Psoas muscle (tissue), 8 donors: ENCODE measurements around the gene SLC35B2. TPM values are rescaled to one million over a fixed set of nuclear protein-coding genes. Genes with fewer than 3 reads are reported as not detected.

Experiments
- ATAC-seq, 4 donors: fragments of 200-7000 bp; cut with Tn5 transposase; one replicate each; pipeline ENCODE4 v1.9.1; 2020; ENCODE audit warnings: moderate library complexity in 3 of 4, mild to moderate bottlenecking in 2 of 4
- DNase-seq, 2 donors: peaks; one replicate each; pipeline ENCODE4 v3.0.0-alpha.2; 2020
- H3K27ac ChIP-seq: fragments of 200-600 bp; one replicate; pipeline ENCODE4 v1.8.0; 2022
- H3K27me3 ChIP-seq, 3 donors: fragments of 200-600 bp in 1 of 3; one replicate each; pipeline versions ENCODE4 v1.6.1 to v1.8.0; 2013 to 2022; ENCODE audit warnings: low read length in 2 of 3, mild to moderate bottlenecking in 2 of 3, moderate library complexity in 1 of 3; ENCODE audit not compliant: insufficient read depth in 3 of 3
- H3K36me3 ChIP-seq, 2 donors: fragments of 200-600 bp in 1 of 2; one replicate each; pipeline versions ENCODE4 v1.6.1 to v1.8.0; 2013 to 2022; ENCODE audit warnings: low read depth in 1 of 2, mild to moderate bottlenecking in 1 of 2, moderate library complexity in 1 of 2; ENCODE audit not compliant: insufficient read depth in 1 of 2
- H3K4me1 ChIP-seq: fragments of 200-600 bp; one replicate; pipeline ENCODE4 v1.8.0; 2022
- H3K4me3 ChIP-seq: fragments of 200-600 bp; one replicate; pipeline ENCODE4 v1.8.0; 2022; ENCODE audit warnings: mild to moderate bottlenecking
- H3K9me3 ChIP-seq: fragments of 200-600 bp; one replicate; pipeline ENCODE4 v1.8.0; 2022
- WGBS, 3 donors: extraction: QIAGEN DNeasy Blood & Tissue Kit; methylation state at CpG; one replicate each; pipeline versions ENCODE4 v1.1.6 to v1.1.7; 2013; 5-methylcytosine and 5-hydroxymethylcytosine counted together
- intact Hi-C, 2 donors: fragments of 100-400 bp; cut with DNase I; formaldehyde crosslinking; loops; one replicate each; pipeline versions ENCODE4 v1.11.0 to v1.14.2; 2022
- polyA plus RNA-seq, 3 donors: library from polyadenylated mRNA; stranded (reverse); fragments of 200-250 nt; gene quantifications; one replicate each; pipeline ENCODE4 v1.2.3, GENCODE V29; 2013
- total RNA-seq, 4 donors: library from RNA; stranded (reverse); fragmentation: NEBNext Ultra II Directional in 2 of 4; extraction: Animal tissue kit (Norgen Biotek cat#: 25700) in 2 of 4; gene quantifications; one replicate each; pipeline versions ENCODE4 v1.2.1 to v1.2.4, GENCODE V29; 2021 to 2023
- TF ChIP-seq, protein P1 (sequence below): fragments of 200-600 bp; IDR thresholded peaks from one replicate; pipeline ENCODE4 v1.8.0; 2022; ENCODE audit warnings: antibody characterized with exemption
- donor health status: healthy with polysubstance abuse.
- donor health status: DM: no; HTN: no; CAD: no; lungs with moderate emphysema.
- donor health status: Bipolar disorder and iron deficiency.
- donor health status: healthy.
- donor health status: DM: yes; HTN: yes; CAD: no.
- donor health status: DM: no; HTN: no; CAD: no.
- donor health status: DM: no; HTN: no; CAD: no.
- donor health status: DM: yes; HTN: yes; CAD: no.

Gene SLC35B2
- total and polyA plus RNA-seq, 7 donors, result 10.9 to 23.6 (median 20.8) TPM

DNA sequence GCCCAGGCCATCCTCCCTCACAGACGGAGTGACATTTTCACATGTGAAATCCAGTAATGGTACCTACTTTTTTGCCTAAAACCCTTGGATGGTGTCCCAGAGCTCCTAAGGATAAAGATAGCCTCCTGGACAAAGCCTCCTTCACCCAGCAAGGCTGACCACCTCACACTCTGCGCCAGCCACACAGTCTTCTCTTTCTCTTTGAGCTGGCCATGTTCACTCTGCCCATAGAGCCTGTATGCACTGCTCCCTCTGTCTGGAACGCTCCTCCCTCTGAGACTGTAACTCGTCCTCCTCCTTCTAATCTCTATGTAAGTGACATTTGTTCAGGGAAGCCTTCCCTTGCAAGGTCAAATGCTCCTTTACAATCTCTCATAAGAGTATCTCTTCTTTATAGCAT is 27.5 kb upstream of the SLC35B2 start:
- H3K27ac ChIP-seq, result no peak overlapping the region
- H3K4me3 ChIP-seq, result no peak overlapping the region
- ATAC-seq (no peak), DNase-seq (no peak)
- WGBS, 3 donors, result 60 to 65% (median 61%) methylated on average over 4 of the region's 4 CpGs
- H3K36me3 ChIP-seq, result no peaks in the 10 kb centered on the region
- intact Hi-C loops, result no loop called here
- no peaks in the 10 kb centered on the region for H3K4me1 ChIP-seq
- H3K27me3 ChIP-seq, result peaks cover 0 to 41% (median 8%) of the 10 kb centered on the region in 3 donors
- H3K9me3 ChIP-seq, result no peaks in the 10 kb centered on the region
- TF ChIP-seq, protein P1, sequence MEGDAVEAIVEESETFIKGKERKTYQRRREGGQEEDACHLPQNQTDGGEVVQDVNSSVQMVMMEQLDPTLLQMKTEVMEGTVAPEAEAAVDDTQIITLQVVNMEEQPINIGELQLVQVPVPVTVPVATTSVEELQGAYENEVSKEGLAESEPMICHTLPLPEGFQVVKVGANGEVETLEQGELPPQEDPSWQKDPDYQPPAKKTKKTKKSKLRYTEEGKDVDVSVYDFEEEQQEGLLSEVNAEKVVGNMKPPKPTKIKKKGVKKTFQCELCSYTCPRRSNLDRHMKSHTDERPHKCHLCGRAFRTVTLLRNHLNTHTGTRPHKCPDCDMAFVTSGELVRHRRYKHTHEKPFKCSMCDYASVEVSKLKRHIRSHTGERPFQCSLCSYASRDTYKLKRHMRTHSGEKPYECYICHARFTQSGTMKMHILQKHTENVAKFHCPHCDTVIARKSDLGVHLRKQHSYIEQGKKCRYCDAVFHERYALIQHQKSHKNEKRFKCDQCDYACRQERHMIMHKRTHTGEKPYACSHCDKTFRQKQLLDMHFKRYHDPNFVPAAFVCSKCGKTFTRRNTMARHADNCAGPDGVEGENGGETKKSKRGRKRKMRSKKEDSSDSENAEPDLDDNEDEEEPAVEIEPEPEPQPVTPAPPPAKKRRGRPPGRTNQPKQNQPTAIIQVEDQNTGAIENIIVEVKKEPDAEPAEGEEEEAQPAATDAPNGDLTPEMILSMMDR, result no peak

DNA sequence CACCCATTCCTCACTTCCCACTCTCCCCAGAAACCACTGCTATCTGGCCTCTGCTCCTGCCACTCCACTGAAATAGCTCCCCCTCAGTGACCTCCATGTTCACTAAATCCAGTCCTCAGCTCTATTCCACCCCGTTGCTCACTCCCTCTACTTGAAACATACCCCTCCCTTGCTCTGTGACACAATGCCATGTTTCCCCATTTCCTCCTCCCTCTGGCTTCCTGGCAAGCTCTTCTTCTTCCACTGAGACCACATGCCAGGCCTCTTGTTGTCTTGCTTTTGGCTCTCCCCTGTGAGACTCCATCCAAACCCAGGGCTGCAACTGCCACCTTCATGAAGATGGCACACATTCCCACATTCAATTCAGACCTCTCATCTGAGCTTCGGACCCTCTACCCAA is 26.8 kb upstream of the SLC35B2 start:
- no peaks in the 10 kb centered on the region for H3K36me3 ChIP-seq
- intact Hi-C loops, result no loop called here
- H3K27ac ChIP-seq, result no peak overlapping the region
- ATAC-seq (no peak), DNase-seq (no peak)
- no peaks in the 10 kb centered on the region for H3K4me1 ChIP-seq
- TF ChIP-seq, protein P1, result no peak
- 43 to 61% (median 50%) methylated on average over 2 of the region's 2 CpGs for WGBS, 3 donors
- H3K27me3 ChIP-seq, result peaks cover 0 to 34% (median 8%) of the 10 kb centered on the region in 3 donors
- no peaks in the 10 kb centered on the region for H3K9me3 ChIP-seq
- no peak overlapping the region for H3K4me3 ChIP-seq

DNA sequence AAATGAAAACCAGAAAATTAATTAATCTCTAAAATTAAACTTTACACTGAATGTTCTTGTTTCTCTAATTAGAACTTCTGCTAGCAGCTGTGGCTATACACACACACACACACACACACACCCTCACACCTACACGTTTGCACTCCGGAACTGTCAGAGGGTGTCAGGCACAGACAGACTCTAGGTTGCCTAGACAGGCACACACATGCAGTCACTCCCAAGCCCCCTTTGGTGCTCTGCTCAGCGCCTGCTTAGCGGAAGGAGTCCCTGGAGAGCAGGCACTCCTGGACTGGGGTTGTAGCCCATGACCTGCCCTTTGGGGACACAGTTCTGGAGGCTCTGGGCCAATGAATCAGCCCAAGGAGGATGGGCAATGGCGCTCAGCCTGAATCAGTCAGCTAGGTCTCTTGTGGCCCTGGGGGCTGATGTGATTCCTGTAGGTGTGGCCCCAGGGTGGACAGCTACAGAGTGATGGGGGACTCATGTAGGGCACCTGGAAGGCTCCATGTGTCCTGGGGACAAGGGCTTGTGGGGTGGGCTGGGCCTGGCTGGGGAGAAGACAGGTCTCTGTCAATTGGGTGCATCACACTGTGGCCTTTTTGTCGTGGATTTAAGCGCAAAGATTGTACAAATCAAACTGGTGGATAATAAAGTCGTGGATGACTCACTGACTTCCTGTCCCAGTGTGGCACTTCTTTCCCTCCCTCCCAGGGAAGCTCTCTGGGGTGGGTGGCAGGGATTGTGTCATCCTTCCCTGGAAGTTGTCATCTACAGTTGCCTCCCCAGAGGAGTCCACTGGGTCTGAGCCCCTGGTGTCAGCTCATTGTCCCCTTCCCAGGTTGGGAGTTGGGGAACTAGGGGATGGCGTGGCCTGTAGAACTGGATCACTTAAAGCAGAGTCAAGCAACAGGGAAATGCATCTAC is 21.7 kb upstream of the SLC35B2 start:
- no peaks in the 10 kb centered on the region for H3K4me1 ChIP-seq
- no peaks in the 10 kb centered on the region for H3K36me3 ChIP-seq
- peaks cover 0 to 24% (median 8%) of the 10 kb centered on the region in 3 donors for H3K27me3 ChIP-seq
- WGBS, 3 donors, result 67 to 70% (median 70%) methylated on average over 9 of the region's 9 CpGs
- intact Hi-C loops, result no loop called here
- H3K4me3 ChIP-seq, result no peak overlapping the region
- no peak overlapping the region for H3K27ac ChIP-seq
- no peaks in the 10 kb centered on the region for H3K9me3 ChIP-seq
- TF ChIP-seq, protein P1, result no peak
- DNase-seq (no peak), ATAC-seq (no peak)

DNA sequence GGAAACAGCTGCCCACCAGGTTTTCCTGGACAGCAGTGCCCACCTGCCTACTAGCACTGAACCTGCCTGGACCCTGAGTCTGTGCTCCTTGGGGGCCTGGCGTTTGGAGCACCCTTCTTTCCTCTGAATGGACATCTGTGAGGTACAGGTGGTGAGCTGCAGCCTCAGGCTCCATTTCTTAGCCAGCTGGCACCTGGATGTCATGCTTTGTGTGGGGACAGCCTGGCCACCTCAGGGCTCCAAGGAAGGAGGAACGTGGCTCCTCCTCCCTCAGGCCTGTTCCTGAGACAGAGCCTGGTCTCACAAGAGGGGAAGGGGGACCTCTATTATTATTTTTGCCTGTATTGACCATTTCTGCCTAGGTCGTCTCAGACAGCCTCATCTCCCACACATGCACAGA is 21.0 kb upstream of the SLC35B2 start:
- Histone ChIP-seq H3K4me3 (no peak overlapping the region), H3K27ac (no peak overlapping the region), H3K36me3 (no peaks in the 10 kb centered on the region), H3K9me3 (no peaks in the 10 kb centered on the region), H3K4me1 (no peaks in the 10 kb centered on the region), H3K27me3 (peaks cover 0 to 24% (median 8%) of the 10 kb centered on the region in 3 donors)
- TF ChIP-seq, protein P1, result no peak
- ATAC-seq (no peak), DNase-seq (no peak)
- WGBS, 3 donors, result 68 to 77% (median 74%) methylated on average over 3 of the region's 3 CpGs
- intact Hi-C loops, result no loop called here
